CD4-positive, alpha-beta T cell treated with Interleukin-15 for 1 hour (primary cell): Measurements from ENCODE around the gene SIN3A.
"Not testable (repeated sequence)": the region's sequence is repeated elsewhere in the genome, so short reads cannot be mapped to it uniquely, and the experiment has no call there.

Source experiments
- DNase-seq: peaks from one replicate; pipeline ENCODE4 v3.0.0-alpha.2; 2020

Gene SIN3A

DNA sequence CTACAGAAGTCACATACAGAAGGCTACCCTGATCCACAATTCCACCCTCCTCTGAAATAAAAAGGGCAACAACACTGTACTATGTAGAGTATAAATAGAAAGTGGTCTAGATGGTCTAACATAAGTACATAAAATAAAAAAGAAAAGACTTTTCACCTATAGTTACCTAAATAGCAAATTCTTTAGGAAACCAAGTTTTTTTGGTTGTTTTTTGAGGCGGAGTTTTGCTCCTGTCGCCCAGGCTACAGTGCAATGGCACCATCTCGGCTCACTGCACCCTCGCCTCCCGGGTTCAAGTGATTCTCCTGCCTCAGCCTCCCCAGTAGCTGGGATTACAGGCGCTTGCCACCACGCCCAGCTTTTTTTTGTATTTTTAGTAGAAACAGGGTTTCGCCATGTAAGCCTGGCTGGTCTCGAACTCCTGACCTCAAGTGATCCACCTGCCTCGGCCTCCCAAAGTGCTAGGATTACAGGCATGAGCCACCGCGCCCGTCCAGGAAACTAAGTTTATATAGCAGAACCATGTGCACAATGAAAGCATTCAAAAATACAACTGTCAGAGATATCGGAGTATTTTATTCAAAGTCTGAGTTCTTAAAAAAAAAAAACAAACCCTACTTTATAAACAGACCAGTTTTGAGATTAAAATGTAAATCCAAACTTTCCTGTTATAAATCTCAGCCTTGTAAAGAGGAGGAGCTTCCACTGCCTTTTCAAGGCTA lies 1.7 kb downstream of the SIN3A start:
- DNase-seq: no peak

DNA sequence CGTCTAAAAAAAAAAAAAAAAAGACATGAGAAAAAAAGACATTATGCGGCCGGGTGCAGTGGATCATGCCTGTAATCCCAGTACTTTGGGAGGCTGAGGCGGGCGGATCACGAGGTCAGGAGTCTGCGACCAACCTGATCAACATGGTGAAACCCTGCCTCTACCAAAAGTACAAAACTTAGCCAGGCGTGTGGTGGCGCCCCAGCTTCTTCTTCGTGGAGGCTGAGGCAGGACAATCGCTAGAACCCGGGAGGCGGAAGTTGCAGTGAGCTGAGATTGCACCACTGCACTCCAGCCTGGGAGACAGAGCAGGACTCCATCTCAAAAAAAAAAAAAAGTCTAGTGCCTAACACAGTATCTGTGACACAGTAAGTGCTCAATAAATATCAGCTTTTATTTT lies 3.3 kb downstream of the SIN3A start:
- DNase-seq: peak; percentile 23

DNA sequence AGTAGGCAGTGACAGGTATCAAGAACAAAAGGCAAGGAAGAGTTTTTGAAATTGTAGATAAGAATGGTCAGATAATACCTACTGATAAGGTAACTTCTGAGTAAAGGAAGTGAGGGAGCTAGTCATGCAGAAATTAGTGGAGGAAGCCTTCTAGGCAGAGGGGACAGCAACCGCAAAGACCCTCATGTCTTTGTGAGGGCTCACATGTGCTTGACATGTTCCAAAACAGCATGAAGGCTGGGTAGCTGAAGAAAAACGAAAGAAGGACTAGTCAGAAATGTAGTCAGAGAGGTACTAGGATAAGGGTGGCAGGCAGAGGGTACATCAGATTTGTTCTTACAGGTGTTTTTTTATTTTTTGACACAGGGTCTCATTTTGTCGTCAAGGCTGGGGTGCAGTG lies 5.3 kb downstream of the SIN3A start:
- DNase-seq: no peak

DNA sequence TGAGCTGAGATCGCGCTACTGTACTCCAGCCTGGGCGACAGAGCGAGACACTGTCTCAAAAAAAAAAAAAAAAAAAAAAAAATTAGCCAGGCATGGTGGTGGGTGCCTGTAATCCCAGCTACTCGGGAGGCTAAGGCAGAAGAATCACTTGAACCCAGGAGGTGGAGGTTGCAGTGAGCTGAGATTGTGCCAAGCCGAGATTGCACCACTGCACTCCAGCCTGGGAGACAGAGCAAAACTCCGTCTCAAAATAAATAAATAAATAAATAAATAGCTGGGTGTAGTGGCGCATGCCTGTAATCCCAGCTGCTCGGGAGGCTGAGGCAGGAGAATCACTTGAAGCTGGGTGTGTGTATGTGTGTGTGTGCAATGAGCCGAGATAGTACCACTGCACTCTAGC lies 6.2 kb downstream of the SIN3A start:
- DNase-seq: not testable (repeated sequence)

DNA sequence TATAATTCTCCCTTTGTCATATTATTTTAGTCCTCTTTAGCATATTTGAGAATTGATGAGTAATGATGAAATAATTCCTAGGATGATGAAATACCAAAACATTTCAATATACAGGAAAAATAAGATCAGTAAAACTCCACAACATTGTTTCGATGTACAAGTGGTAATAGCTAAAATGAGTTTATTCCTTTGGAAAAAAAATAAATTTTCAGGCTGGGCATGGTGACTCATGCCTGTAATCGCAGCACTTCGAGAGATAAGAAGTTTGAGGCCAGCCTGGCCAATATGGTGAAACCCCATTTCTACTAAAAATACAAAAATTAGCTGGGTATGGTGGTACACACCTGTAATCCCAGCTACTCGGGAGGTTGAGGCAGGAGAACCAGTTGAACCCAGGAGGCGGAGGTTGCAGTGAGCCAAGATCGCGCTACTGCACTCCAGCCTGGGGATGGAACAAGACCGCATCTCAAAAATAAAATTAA lies 7.5 kb downstream of the SIN3A start:
- DNase-seq: not testable (repeated sequence)

DNA sequence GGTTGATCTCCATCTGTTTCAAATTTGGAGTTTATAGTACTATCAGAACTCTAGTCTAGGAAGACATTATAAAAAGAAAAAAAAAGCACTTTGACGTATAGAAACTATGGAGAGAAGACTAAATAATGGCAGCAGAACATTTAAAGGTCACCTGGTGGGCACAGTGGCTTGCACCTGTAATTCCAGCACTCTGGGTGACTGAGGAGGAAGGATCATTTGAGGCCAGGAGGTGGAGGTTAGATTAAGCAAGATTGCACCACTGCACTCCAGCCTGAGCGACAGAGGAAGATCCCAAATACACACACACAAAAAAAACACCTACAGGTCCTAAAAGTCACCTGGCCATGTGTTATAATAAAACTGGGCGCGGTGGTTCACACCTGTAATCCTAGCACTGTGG lies 13.8 kb downstream of the SIN3A start:
- no peak for DNase-seq

DNA sequence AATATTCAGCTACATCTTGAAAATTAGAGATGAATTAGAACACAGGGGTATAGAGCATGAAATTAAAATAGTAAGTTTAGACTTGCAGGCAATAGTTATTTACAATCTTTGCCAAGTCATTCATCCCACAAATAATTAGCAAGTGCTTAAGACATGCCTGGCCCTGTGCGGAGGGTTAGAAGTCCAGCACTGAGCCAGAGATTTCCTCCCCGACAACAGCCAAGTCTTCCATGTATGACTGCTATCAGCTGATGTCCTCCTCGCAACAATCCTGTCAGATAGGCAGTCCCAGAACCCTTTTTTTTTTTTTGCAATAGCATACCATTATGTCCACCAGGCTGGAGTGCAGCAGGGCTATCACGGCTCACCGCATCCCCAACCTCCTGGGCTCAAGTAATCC lies 14.6 kb downstream of the SIN3A start:
- DNase-seq: no peak

DNA sequence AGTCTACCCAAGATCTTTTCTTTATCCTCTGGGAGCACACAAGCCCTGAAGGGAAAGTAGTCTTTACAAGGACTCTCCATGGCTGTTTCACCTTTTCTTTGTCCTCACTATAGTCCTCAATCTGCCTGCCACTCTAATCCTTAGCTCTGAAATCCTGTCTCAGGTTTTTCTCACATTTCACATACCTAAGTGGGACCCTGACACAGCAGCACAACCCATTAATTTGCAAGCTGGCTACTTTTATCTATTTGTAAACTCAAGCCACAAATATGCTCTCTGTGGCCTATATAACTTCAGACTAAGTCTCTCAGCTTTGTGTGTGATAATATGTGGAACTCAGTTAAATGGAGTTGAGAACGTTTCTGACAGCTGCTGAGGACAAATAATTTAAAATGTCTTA lies 19.8 kb downstream of the SIN3A start:
- DNase-seq: no peak

DNA sequence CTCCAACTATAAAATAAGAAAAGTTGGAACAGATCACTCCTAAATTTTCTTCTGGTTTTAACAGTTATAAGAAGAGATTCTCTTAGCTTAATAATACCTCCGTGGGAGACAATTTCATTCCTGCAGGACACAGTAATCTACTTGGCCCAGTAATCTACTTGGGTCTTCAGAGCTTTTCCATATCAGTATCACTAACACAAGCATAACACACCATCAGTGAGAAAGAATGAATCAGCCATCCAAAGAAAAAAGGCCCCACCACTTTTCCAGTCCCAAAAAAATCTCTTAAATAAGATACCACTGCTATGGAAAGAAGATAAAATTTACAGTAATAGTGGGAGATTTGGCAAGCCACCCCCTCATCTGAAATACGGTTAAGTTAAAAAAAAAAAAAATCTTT lies 20.2 kb downstream of the SIN3A start:
- DNase-seq: no peak

DNA sequence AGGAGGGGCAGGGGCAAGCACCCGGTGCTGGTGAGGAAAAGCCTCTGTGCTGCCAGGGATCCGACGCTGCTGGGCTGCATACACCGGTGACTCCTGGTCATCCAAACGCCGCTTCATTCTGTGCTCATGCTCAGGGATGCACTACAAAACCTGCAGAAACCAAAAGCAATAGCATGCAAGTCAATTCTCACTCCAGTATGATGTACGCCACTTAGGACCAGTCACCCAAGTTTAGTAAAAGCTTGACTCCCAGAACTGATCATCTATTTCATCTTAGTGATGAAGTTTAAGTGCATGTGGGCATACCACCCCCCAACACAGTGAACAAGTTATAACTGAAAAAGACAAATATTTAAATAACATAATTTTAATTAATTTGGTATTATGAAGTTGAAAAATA lies 21.2 kb downstream of the SIN3A start:
- DNase-seq: no peak

DNA sequence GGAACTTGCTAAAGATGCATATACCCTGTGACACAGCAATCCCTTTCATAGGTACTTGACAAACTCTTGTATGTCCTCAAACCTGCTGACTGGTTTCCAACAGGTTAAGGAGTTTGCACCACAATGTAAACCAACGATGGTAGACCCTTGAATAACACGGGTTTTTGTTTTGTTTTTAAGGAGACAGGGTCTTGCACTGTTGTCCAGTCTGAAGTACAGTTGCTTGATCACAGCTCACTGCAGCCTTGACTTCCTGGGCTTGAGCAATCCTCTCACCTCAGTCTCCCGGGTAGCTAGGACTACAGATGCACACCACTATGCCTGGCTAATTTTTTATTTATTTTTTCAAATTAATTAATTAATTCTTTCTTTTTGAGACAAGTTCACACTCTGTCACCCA lies 23.3 kb downstream of the SIN3A start:
- DNase-seq: no peak

DNA sequence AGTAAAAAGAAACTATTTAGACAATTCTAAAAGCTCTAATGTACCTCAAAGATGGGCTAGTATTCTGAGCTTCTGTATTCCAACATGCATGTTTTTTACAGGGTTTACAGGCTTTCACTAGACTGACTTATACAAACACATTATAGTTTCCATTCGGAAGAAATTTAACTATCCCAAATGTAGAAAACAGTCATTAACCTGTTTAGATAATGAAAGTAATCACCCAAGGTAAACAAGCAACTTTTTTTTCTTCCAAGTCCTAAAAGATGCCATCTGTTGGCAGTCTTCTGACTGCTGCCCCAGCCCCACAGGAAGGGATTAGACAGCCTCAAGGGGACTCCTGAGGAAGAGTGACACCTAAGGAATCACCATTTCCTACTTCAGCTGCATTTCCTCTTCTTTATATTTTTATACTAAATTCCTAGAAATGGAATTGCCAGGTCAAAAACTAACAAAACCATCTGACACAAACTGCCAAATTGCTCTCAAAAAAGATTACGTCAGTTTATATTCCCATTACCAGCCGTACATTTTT lies 25.5 kb downstream of the SIN3A start:
- no peak for DNase-seq

DNA sequence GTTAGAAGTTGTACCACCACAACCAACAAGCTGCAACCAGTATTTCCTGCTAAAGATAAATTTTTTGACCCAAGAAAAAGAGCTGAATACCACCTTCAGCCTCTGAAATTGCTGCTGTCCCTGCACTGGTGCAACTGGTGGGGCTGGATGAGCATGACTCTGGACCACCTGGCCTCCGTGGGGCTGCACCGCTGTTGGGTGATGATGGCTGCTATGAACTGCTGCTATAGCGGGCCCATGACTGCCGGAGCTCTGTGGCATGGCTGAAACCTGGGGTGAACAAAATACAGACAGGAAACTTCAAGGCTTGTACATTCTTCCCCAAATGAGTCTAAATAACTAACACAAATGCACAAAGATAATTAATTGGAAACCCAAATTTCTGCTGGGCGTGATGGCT lies 28.9 kb downstream of the SIN3A start:
- no peak for DNase-seq

DNA sequence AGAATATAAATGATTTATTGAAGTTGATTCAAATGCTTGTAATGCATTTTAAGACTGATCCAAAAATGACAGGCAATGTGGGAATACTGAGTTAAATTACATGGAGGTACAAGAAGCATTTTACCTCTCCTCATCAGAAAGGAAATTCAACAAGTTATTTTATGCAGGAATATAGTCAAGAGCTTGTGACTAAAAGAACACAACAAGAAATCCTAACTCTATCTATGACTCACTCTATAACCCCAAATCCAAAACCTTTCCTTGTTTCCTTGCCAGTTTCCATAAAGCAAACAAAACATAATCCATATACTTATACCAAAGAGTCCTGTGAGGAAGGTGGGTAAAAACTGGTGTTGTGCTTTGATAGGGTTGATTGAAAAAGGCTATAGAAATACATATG lies 30.8 kb downstream of the SIN3A start:
- no peak for DNase-seq

DNA sequence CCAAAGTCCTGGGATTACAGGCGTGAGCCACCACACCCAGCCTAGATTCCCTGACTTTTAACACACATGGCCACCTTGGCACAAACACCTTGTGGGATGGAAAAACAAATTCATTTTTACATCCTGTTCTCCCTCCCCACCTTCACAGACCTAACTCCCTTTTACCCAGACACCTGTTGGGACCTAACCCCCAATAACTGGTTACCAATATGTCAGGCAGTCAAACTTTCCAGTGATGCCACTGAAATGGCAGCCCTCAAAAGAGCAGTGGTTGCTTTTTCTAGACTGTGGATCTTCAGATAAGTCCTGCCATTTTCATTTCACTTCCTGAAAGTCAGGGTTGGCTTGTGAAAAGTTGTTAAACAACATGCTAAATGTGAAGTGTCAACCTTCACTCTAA lies 34.9 kb downstream of the SIN3A start:
- DNase-seq: no peak

DNA sequence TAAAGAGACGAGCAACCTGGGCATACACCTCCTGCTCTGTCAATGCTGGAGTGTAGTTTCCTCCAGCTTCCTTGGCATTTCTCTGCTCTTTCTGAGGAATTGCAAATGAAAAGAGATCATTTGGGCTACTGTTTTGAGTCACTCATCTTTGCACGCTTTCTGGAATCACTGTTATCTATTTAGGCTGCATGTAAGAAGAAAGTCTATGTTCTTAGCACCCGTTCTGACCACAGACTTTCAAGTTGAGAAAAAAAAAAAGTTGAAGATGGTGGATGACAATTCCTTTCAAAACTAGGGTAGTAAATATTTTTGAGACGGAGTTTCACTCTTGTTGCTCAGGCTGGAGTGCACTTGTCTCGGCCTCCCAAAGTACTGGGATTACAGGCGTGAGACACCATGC lies 41.3 kb downstream of the SIN3A start:
- no peak for DNase-seq

DNA sequence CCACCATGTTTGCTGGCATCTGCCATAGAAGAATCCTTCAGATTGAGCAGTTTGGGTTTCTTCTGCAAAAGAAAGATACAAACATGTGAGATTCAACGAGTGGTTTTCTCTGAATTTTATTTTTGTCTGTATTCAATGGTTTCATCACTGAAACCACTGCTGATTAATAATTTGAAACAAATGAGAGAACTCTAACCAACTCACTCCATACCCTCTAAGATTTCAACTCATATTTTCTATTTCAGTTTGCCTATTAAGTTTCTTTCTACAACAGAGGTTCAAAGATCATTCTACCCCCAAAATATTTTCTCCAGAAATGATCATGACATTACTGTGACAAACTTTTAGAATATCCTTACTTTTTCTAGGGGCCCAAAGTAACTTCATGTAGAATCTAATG lies 44.4 kb downstream of the SIN3A start:
- no peak for DNase-seq

DNA sequence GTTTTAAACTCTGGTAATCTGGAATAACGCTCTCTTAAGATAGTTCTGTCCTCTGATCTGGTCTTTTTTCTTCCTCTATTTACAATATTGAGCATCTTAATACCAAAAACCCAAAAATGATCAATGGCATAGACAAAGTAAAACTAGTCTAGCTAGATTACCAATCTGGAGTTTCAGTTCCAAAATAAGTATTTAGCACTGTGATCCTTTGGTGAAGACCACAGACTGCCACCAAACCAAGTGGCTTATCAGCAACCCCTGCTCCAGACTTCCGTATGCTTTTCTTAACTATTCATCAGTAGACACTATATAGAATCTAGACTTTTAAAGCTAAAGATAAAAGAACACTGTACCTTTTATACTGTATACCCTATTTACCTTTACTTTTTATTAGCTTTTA lies 47.6 kb downstream of the SIN3A start:
- DNase-seq: no peak

DNA sequence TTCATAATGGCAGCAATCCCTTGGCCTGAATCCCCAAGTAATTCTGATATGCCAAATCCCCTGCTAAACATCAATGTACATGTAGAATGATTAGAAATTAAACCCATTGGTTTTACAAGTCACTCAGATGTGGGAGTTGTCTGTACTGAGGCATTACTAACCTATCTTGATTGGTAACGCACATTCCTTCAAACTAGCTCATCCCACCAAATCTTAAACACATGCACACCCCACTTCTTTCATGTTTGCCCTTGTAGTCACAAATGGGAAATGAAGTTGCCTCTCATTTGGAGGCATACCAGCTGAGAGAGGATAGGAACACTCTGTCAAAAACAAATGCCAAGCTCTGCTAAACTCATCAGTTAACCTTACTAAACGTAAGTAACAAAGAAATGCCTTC lies 54.0 kb downstream of the SIN3A start:
- no peak for DNase-seq

DNA sequence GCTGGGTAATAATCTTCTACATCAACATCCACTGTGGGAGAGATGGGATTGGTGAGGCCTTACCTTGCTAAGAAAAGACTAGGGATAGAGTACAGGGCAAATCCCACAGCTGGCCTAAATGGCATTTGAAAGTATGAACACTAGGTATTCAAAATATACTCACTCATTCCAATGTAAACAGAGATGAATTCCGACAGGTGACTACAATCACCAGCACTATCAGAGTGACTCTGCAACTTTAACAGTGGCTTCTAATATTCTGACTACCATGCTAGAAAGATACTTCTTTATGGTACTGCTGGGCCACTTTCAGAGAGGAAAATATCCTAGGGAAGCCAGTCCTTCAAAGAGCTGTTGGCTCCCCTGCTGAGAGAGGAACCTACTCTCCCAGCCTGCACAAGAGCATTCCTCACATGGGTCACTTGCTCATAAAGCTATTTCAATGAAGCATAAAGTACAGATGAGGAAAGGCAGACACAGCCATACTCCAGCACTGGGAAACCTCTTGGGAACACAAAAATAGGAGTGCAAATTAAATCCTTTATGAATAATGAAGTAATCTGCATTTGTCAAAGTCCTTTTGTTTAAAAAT lies 61.6 kb downstream of the SIN3A start:
- DNase-seq: no peak

DNA sequence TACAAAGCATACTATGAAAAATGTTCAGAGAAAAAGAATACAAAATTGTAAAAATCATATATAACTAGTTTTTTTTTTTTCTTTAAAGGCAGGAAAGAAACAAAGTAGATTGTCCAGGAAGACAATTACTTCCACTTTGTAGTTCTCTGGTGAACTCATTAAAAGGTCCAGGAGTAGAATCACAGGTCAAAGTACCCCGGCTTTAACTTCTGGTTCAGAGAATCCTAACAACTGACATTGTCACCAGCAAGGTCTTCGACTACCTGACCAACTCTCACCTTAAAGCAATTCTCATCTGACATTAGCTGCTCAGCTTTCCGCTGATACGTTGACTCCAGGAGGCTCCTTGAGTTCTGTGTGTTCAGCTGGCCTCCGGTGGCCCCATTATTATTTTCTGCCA lies 67.5 kb downstream of the SIN3A start:
- not testable (repeated sequence) for DNase-seq

DNA sequence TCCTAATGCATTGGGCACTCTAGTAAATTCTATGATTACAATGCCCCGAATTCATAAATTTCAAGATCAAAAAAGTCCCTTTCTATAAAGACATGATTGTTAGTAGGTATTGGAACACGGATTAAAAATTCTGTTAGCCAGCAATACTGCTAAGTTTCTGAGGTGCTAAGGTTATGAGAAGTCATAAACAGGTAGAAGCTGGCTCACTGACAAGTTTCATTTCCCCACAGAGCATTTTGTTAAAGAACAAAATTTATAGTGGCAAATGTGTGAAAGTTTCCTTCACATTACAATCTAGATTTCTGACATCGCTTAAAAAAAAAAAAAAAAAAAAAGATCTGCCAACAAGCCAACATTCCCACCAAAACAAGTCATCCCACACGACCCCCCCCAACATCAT lies 70.7 kb downstream of the SIN3A start:
- no peak for DNase-seq

DNA sequence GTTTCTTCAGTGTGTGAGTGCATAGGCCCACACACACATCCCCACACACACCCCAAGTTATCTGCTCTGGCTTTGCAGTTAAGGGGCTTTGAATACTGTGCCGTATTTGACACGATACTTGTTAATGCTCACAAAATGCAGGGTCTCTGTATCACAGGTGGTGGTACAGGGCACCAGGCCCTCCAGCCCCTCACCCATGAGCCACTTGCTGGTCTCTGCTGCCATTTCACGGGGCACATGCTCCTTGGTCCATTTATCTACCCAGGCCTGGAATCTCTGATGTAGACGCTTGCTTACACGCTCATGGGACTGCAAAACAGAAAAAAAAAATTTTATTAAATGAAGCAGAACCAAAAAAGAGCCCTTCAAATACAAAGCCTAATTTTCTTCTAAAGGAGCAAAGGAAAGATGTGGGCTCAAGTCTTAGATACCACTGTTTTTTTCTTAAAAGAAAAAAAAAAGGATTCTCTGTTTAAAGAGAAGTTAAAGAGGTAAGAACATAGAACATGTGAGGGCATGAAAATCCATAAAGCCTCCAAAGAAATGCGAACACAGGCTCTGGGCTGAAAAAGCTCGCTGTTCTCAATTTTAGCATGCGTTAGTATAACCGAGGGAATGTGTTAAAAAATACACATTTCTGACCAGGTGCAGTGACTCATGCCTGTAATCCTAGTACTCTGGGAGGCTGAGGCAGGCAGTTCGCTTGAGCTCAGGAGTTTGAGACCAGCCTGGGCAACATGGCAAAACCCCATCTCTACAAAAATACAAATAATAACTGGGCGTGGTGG lies 79.4 kb downstream of the SIN3A start:
- DNase-seq: no peak

DNA sequence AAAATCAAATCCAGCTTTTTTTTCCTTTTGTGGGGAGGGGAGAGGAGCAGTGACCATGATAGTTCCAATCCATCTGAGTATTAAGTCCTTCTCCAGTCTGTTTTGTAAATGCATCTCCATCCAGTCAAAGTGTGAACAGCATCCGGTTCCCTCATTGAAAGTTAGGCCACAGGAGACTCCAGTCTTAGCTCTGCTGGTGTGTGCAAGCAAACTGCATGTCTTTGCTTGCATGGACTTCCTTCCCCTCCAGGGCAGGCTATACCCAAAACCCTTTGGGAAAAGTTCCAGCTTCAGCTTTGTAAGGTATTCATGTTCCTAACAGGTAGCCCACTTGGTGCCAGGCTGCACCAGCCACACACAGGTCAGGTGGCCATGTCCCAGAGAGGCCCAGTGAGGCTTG lies 80.0 kb downstream of the SIN3A start:
- no peak for DNase-seq
